Spinal cord (tissue), 10 donors: ENCODE data around the gene IRAK2. TPM values are rescaled to one million over a fixed set of nuclear protein-coding genes. Genes with fewer than 3 reads are reported as not detected.

Experiments
- DNase-seq, 6 donors: peaks; one replicate each; pipeline versions ENCODE4 v3.0.0 to v3.0.0-alpha.2; 2013 to 2015; ENCODE audit warnings: low spot score in 6 of 6, low read depth in 4 of 6
- H3K27ac ChIP-seq: one replicate; pipeline ENCODE4 v1.5.1; 2013; ENCODE audit warnings: low read depth, low read length, control low read depth
- H3K27me3 ChIP-seq: one replicate; pipeline ENCODE4 v1.6.1; 2013; ENCODE audit warnings: low read length; ENCODE audit not compliant: control insufficient read depth, insufficient read depth
- H3K36me3 ChIP-seq: one replicate; pipeline ENCODE4 v1.6.1; 2013; ENCODE audit warnings: low read length; ENCODE audit not compliant: control insufficient read depth, insufficient read depth
- H3K4me1 ChIP-seq: one replicate; pipeline ENCODE4 v1.6.1; 2013; ENCODE audit warnings: low read length; ENCODE audit not compliant: control insufficient read depth, insufficient read depth
- H3K4me3 ChIP-seq: one replicate; pipeline ENCODE4 v1.5.1; 2013; ENCODE audit warnings: low read depth, low read length, control low read depth
- H3K9me3 ChIP-seq: one replicate; pipeline ENCODE4 v1.6.1; 2013; ENCODE audit warnings: low read length; ENCODE audit not compliant: control insufficient read depth, insufficient read depth
- WGBS: methylation state at CpG from one replicate; pipeline ENCODE4 v1.1.5; 2013; ENCODE audit warnings: missing lambda C conversion rate; ENCODE audit not compliant: insufficient coverage; 5-methylcytosine and 5-hydroxymethylcytosine counted together
- polyA plus RNA-seq, 2 donors: library from polyadenylated mRNA; unstranded; fragments of 120-200 nt; gene quantifications; one replicate each; pipeline ENCODE4 v1.2.1, GENCODE V29; 2013; ENCODE audit not compliant: insufficient read length in 2 of 2
- total RNA-seq, 2 donors: library from RNA; depleted of rRNA in 1 of 2; stranded (reverse); fragments of 120-200 nt in 1 of 2; fragments of >200 nt in 1 of 2; gene quantifications; one replicate each; pipeline versions ENCODE4 v1.2.3 to v1.2.4, GENCODE V29; 2013 to 2014
- donor health status: healthy.

IRAK2 gene
- total and polyA plus RNA-seq, 4 donors, result 2.6 to 6.1 (median 5.0) TPM

DNA sequence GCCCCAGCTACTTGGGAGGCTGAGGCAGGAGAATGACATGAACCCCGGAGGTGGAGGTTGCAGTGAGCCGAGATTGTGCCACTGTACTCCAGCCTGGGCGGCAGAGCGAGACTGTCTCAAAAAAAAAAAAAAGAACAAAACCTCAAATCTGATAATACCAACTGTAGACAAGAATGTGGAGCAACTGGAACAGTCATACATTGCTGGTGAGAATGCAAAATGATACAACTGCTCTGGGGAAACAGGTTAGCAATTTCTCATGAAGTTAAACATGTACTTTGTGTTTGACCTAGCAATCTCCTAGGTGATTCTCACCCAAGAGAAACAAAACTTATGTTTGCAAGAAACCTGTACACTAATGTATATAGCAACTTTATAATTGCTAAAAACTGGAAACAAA, 27.5 kb upstream of the IRAK2 start:
- Histone ChIP-seq H3K27me3 (no peaks in the 10 kb centered on the region), H3K27ac (no peak overlapping the region), H3K9me3 (no peaks in the 10 kb centered on the region), H3K4me3 (no peak overlapping the region), H3K4me1 (peaks cover 4% of the 10 kb centered on the region), H3K36me3 (no peaks in the 10 kb centered on the region)
- DNase-seq, result no peak
- WGBS, result no CpG with 5 or more reads among the region's 4 CpGs

- Histone ChIP-seq H3K27me3 (no peaks in the 10 kb centered on the region), H3K27ac (peak overlapping the region; percentile 71), H3K4me1 (peaks cover 21% of the 10 kb centered on the region), H3K4me3 (peak overlapping the region; percentile 71), H3K36me3 (peaks cover 13% of the 10 kb centered on the region), H3K9me3 (no peaks in the 10 kb centered on the region)
- 94% methylated on average over 8 of the region's 23 CpGs for WGBS
- no peak for DNase-seq
These were observed 23.6 kb upstream of the IRAK2 start for GRCh38 chr3:10140996-10141546.

- H3K4me3 ChIP-seq, result peak overlapping the region; percentile 71
- 81% methylated on average over 25 of the region's 29 CpGs for WGBS
- H3K27me3 ChIP-seq, result no peaks in the 10 kb centered on the region
- H3K4me1 ChIP-seq, result peaks cover 21% of the 10 kb centered on the region
- H3K27ac ChIP-seq, result no peak overlapping the region
- H3K36me3 ChIP-seq, result peaks cover 20% of the 10 kb centered on the region
- DNase-seq, result peak in 1 of 6 donors; percentile 4
- H3K9me3 ChIP-seq, result no peaks in the 10 kb centered on the region
These were observed 21.8 kb upstream of the IRAK2 start for GRCh38 chr3:10142707-10143560.

DNA sequence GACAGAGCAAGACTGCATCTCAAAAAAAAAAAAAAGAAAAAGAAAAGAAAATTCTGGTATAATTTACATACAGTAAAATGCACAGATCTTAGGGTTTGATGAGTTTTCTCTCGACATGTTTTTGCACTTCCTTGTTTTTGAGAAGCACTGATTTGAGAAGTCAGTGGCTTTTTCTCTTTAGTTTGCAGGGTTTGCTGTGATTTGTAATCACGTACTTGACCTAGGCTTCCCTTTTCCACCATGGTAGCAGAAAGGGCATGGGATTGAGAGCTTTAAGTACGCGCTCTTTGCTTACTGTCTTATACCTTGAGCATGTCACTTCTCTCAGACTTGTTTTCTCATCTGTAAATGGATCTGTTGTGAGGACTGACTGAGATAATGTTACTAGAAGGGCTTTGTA, 19.0 kb upstream of the IRAK2 start:
- WGBS, result no CpG with 5 or more reads among the region's 4 CpGs
- Histone ChIP-seq H3K27ac (no peak overlapping the region), H3K4me1 (peaks cover 21% of the 10 kb centered on the region), H3K36me3 (peaks cover 45% of the 10 kb centered on the region), H3K9me3 (no peaks in the 10 kb centered on the region), H3K27me3 (no peaks in the 10 kb centered on the region), H3K4me3 (no peak overlapping the region)
- no peak for DNase-seq

- no peaks in the 10 kb centered on the region for H3K9me3 ChIP-seq
- H3K27me3 ChIP-seq, result no peaks in the 10 kb centered on the region
- H3K36me3 ChIP-seq, result peaks cover 58% of the 10 kb centered on the region
- WGBS, result 95% methylated on average over 7 of the region's 8 CpGs
- no peak overlapping the region for H3K4me3 ChIP-seq
- H3K4me1 ChIP-seq, result peaks cover 3% of the 10 kb centered on the region
- H3K27ac ChIP-seq, result no peak overlapping the region
- DNase-seq, result no peak
These were observed 15.5 kb upstream of the IRAK2 start for GRCh38 chr3:10149226-10149625.

GRCh38 chr3:10150987-10151386, 13.7 kb upstream of the IRAK2 start:
- 96% methylated on average over 5 of the region's 6 CpGs for WGBS
- H3K4me1 ChIP-seq, result no peaks in the 10 kb centered on the region
- H3K27me3 ChIP-seq, result no peaks in the 10 kb centered on the region
- H3K36me3 ChIP-seq, result peaks cover 53% of the 10 kb centered on the region
- no peak for DNase-seq
- no peaks in the 10 kb centered on the region for H3K9me3 ChIP-seq
- no peak overlapping the region for H3K4me3 ChIP-seq
- H3K27ac ChIP-seq, result no peak overlapping the region

DNA sequence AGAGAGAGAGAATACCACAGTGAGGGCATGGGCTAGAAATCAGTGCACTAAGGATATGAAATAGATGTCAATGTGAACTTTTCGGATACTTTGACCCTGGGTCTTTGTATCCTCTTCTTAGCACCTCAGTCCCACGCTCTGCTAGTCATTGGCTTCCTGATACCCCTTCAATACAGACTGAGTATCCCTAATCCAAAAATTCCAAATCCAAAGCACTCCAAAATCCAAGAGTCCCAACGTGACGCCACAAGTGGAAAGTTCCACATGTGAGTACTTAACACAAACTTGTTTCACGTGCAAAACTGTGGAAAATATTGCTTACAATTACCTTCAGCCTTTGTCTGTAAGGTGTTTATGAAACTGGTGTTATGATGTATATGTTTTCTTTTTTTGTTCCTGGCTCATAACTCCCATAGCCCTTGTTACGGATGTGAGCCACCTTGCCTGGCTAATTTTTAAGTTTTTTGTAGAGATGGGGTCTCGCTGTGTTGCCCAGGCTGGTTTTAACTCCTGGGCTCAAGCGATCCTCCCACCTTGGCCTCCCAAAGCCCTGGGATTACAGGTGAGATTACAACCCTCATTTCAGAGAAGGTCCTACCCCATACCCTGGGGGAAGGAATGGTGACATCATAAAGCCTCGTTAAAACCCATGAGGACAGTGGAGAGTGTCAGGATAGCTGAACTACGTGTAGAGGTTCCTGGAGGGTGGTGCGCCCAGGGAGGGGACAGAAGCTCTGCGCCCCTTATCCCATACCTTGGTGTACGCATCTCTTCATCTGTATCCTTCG, 10.2 kb upstream of the IRAK2 start:
- H3K4me3 ChIP-seq, result no peak overlapping the region
- peaks cover 33% of the 10 kb centered on the region for H3K36me3 ChIP-seq
- WGBS, result 97% methylated on average over 3 of the region's 14 CpGs
- no peak for DNase-seq
- H3K27ac ChIP-seq, result no peak overlapping the region
- H3K9me3 ChIP-seq, result no peaks in the 10 kb centered on the region
- H3K4me1 ChIP-seq, result no peaks in the 10 kb centered on the region
- no peaks in the 10 kb centered on the region for H3K27me3 ChIP-seq

GRCh38 chr3:10155123-10155472, 9.6 kb upstream of the IRAK2 start:
- 100% methylated on average over 1 of the region's 4 CpGs for WGBS
- DNase-seq, result no peak
- Histone ChIP-seq H3K9me3 (no peaks in the 10 kb centered on the region), H3K27ac (no peak overlapping the region), H3K36me3 (peaks cover 27% of the 10 kb centered on the region), H3K4me1 (no peaks in the 10 kb centered on the region), H3K27me3 (no peaks in the 10 kb centered on the region), H3K4me3 (no peak overlapping the region)

DNA sequence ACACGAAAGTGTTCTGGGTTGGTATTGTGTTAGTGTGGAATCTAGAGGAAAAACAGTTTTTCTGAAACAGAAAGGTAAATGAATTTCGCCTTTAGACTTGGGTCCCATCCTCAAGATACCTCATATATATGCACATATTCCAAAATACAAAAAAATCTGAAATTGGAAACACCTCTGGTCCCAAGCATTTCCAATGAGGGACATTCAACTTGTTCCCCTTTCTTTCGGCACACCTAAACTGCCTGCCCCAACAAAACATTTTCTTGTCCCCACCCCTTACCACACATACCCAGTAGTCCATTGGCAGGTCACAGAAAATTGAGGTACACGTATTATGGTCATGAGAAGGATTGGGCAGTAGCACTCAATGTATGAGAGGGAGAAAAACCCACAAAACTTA, 9.1 kb upstream of the IRAK2 start:
- Histone ChIP-seq H3K4me3 (no peak overlapping the region), H3K27me3 (no peaks in the 10 kb centered on the region), H3K36me3 (peaks cover 22% of the 10 kb centered on the region), H3K9me3 (no peaks in the 10 kb centered on the region), H3K4me1 (no peaks in the 10 kb centered on the region), H3K27ac (no peak overlapping the region)
- no peak for DNase-seq
- 100% methylated on average over 3 of the region's 4 CpGs for WGBS
